ENCODE data around the gene MRPL9.

Gene MRPL9

GRCh38 chr1:151762941-151763921, at the start of gene MRPL9:
Gene MRPL9, minus strand, starts transcription at chr1:151763496. Its CDS starts 17 bp downstream, at chr1:151763479.
- Histone ChIP-seq H3K9me2 (replicated peaks; ENCODE audit: control insufficient read depth, low read length) (no peaks in the 10 kb centered on the region), H3K79me2 (ENCODE audit: control insufficient read depth, low read length) (peaks cover 20% of the 10 kb centered on the region), H4K20me1 (ENCODE audit: control insufficient read depth, insufficient read depth, low read depth, low read length) (no peaks in the 10 kb centered on the region), H3K27ac (ENCODE audit: low read depth, low read length) (peak within 1 kb of the TSS; percentile 40), H3K4me3 (ENCODE audit: low read length) (peak within 1 kb of the TSS; percentile 91), H3K36me3 (ENCODE audit: control insufficient read depth, low read length) (peaks cover 38% of the 10 kb centered on the region), H3K27me3 (ENCODE audit: control insufficient read depth, low read length) (no peaks in the 10 kb centered on the region), H3K4me2 (ENCODE audit: low read length) (peak within 1 kb of the TSS; percentile 65), H3K9me3 (ENCODE audit: control insufficient read depth, insufficient read depth, low read length) (no peaks in the 10 kb centered on the region), H3K4me1 (ENCODE audit: control insufficient read depth, low read length) (peaks cover 14% of the 10 kb centered on the region), H3F3A (ENCODE audit: control insufficient read depth, insufficient read depth) (peaks cover 5% of the 10 kb centered on the region; the same call in 1 of the 2 replicates)
- no peak for TF ChIP-seq CTCF (IDR thresholded peaks at IDR 0.05; ENCODE audit: low read depth, low read length, poor library complexity, severe bottlenecking)

- Histone ChIP-seq H3F3A (ENCODE audit: control insufficient read depth, insufficient read depth) (no peaks in the 10 kb centered on the region), H3K27me3 (ENCODE audit: control insufficient read depth, low read length) (peaks cover 5% of the 10 kb centered on the region), H3K27ac (ENCODE audit: low read depth, low read length) (no peak overlapping the region), H3K4me3 (ENCODE audit: low read length) (no peak overlapping the region), H3K4me1 (ENCODE audit: control insufficient read depth, low read length) (no peaks in the 10 kb centered on the region), H3K79me2 (ENCODE audit: control insufficient read depth, low read length) (no peaks in the 10 kb centered on the region), H3K36me3 (ENCODE audit: control insufficient read depth, low read length) (no peaks in the 10 kb centered on the region), H3K9me2 (replicated peaks; ENCODE audit: control insufficient read depth, low read length) (no peaks in the 10 kb centered on the region), H3K4me2 (ENCODE audit: low read length) (no peak overlapping the region), H4K20me1 (ENCODE audit: control insufficient read depth, insufficient read depth, low read depth, low read length) (no peaks in the 10 kb centered on the region), H3K9me3 (ENCODE audit: control insufficient read depth, insufficient read depth, low read length) (no peaks in the 10 kb centered on the region)
- TF ChIP-seq EZH2phosphoT487 (IDR thresholded peaks at IDR 0.05; ENCODE audit: borderline replicate concordance, low read length) (no peak), CTCF (IDR thresholded peaks at IDR 0.05; ENCODE audit: low read depth, low read length, poor library complexity, severe bottlenecking) (no peak)
Measured at GRCh38 chr1:151811181-151811580, 47.9 kb upstream of the MRPL9 start.

GRCh38 chr1:151809985-151810556, 46.8 kb upstream of the MRPL9 start:
- no peak for TF ChIP-seq CTCF (IDR thresholded peaks at IDR 0.05; ENCODE audit: low read depth, low read length, poor library complexity, severe bottlenecking)
- TF ChIP-seq EZH2phosphoT487 (IDR thresholded peaks at IDR 0.05; ENCODE audit: borderline replicate concordance, low read length): no peak
- H3K27me3 ChIP-seq (ENCODE audit: control insufficient read depth, low read length): peaks cover 7% of the 10 kb centered on the region
- no peaks in the 10 kb centered on the region for H4K20me1 ChIP-seq (ENCODE audit: control insufficient read depth, insufficient read depth, low read depth, low read length)
- no peak overlapping the region for H3K4me2 ChIP-seq (ENCODE audit: low read length)
- no peaks in the 10 kb centered on the region for H3F3A ChIP-seq (ENCODE audit: control insufficient read depth, insufficient read depth)
- H3K36me3 ChIP-seq (ENCODE audit: control insufficient read depth, low read length): no peaks in the 10 kb centered on the region
- H3K4me3 ChIP-seq (ENCODE audit: low read length): no peak overlapping the region
- no peaks in the 10 kb centered on the region for H3K79me2 ChIP-seq (ENCODE audit: control insufficient read depth, low read length)
- no peaks in the 10 kb centered on the region for H3K9me3 ChIP-seq (ENCODE audit: control insufficient read depth, insufficient read depth, low read length)
- no peak overlapping the region for H3K27ac ChIP-seq (ENCODE audit: low read depth, low read length)
- peaks cover under 1% of the 10 kb centered on the region; the same call in 1 of the 2 replicates for H3K4me1 ChIP-seq (ENCODE audit: control insufficient read depth, low read length)
- no peaks in the 10 kb centered on the region for H3K9me2 ChIP-seq (replicated peaks; ENCODE audit: control insufficient read depth, low read length)
